Myocyte (in vitro differentiated cells): ENCODE measurements around the gene CHADL. TPM values are rescaled to one million over a fixed set of nuclear protein-coding genes. Genes with fewer than 3 reads are reported as not detected.
A peak's percentile ranks its signal among the peaks of the same experiment; 100 is the strongest.

Experiments used
- DNase-seq: peaks from one replicate; pipeline ENCODE4 v3.0.0-alpha.2; 2012; ENCODE audit warnings: low read depth
- total RNA-seq: library from RNA; depleted of rRNA; stranded (reverse); fragments of >200 nt; gene quantifications from 2 replicates; pipeline ENCODE4 v1.2.3, GENCODE V29; 2014

CHADL gene
- total RNA-seq, 1 donor from 2014 or later: 4.0 TPM

DNA sequence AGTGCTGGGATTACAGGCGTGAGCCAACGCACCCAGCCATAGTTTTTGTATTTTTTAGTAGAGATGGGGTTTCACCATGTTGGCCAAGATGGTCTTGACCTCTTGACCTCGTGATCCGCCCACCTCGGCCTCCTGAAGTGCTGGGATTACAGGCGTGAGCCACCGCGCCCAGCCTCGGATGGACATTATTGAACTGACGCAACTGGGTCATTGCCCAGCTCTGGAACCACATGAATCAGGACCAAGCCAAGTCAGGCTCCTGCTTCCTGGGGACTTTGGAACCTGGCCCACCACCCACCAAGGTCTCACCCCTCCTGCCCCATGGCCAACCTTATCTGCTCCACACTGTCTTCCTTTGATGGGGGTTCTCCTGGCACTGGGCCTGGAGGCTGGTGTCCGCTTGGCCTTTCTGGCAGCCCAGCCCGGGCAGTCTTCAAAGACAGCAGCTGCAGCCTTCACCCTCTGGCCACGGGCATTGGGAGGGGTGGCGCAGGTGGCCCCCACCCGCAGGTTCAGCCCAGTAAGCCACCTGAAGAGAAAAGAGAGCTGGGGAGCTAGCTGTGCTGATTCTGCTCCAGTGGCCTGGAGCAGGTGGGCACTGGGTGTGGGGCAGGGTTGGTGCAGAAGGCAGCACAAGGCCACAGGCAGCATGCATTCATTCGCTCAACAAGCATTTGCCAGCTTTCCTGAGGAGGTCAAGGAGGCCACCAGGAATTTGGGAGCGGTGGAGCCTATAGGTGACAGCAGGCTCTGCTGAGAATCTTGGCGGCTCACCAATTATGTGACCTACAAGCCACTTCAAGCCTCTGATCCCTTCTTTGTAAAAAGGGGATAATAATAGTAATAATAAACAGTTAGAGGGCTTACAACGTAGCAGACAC lies 5.7 kb downstream of the CHADL start:
- no peak for DNase-seq

DNA sequence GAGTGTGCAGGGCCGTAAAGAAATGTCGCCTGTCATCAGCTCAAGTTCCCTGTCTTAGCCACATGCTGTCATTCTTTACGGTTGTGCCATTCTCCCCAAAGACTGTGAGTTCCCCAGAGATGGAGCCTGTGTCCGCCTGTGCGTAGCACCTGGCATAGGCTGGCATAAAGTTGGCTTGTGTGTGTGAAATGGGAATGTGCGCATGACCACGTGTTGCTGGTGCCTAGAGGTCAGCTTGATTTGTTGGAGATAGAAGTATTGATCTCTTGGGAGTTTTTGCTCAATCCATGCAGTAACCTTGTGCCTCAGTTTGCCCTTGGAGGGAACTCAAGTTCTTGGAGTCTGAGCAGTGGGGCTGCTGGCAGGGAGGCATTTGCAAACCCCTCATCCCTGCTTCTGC lies 9.4 kb downstream of the CHADL start:
- no peak for DNase-seq

DNA sequence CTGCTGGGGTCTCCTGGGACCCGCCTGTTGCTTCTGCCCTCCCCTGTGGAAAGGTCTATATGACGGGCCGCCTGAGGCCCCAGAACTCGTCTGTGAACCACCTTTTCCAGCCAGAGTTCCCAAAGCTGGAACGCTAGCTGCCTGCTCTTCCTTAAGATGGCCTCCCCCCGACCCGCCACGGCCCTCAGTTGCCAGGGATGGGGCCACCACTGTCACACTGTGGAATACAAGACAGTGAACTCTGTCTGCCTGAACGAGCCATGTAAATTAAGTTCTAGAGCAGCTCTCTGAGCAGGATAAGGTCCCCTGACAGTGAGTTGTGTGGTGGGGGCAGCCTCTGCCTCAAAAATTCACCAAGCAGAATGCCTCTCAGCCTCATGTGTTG lies 10.3 kb downstream of the CHADL start:
- no peak for DNase-seq

DNA sequence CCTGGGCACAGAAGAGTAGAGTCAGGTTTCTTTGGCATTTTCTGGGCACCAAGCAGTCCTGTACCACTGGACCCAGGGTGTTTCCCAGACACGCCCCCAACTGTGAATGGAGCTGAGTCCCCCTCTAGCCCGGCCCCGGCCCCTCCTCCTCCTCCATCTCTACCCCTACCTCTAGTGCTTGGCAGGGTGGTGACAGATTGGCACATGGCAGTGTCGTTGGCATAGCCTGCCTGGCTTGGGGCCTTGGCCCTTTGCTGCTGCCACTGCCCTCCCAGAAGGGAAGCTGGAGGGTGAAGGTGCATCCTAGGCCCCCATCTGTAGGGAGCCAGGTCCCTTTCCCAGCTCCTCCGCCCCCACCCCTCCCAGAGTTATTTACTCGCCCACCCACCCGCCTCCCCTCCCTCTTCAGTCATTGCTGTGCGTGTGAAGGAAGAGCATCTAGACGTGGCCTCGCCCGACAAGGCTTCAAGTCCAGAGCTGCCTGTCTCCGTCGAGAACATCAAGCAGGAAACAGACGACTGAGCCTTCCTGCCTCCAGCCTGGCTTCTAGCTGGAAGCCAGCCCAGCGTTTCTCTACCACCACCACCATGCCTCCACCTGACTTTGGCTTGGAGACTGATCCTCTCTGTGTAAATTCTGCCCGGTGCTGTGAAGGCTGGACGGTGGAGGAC lies 10.9 kb downstream of the CHADL start:
- no peak for DNase-seq

DNA sequence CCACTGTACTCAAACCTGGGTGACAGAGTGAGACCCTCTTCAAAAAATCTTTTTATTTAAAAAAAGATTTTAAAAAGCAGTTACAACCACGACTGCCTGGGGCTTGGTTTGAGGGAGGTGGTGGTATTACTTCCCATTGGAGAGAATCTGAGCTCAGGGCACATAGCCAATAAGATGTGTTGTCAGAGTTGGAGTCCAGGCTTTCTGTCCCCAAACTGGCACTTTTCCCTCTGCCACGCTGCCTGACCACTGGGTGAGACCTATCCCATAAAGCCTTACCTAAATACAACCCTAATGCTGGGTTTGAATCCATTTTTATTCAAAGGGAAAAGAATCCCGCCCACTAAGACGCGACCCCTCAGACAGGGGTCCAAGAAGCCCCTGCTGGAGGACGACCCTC lies 11.5 kb downstream of the CHADL start:
- no peak for DNase-seq

DNA sequence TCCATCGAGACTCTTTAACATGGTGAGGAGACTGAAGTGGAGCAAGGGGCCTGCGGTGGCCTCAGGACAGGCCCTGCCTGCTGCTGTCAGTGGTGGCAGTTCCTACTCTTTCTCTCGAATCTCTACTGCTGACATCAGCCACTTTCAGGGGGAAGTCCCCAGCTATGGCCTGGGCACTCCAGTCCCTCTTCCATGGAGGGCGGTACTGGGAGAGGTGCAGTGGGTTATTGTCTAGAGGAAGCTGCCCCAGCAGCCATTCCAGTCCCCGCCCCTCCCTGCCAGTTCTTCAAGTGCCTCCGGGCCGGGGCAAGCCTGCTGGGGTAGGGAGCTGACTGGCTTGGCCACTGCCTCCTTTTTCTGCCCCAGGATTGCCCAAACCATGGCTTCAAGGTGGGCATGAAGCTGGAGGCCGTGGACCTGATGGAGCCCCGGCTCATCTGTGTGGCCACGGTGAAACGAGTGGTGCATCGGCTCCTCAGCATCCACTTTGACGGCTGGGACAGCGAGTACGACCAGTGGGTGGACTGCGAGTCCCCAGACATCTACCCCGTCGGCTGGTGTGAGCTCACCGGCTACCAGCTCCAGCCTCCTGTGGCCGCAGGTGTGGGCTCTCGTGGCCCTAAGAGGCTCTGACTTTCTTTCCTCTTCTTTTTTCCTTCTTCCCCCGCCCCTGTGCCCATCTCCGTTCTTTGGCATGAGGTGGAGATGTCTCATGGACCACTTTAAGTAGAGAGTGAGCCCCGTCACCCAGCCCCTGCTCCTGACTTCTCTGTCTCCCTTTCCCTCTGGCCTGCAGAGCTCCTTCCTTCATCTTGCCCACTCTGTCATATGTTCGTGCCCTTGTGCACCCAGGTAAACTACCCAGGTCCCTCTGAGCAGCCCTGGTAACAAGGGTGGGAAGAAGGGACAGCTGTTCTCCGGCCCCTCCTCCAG lies 13.7 kb downstream of the CHADL start:
- no peak for DNase-seq

DNA sequence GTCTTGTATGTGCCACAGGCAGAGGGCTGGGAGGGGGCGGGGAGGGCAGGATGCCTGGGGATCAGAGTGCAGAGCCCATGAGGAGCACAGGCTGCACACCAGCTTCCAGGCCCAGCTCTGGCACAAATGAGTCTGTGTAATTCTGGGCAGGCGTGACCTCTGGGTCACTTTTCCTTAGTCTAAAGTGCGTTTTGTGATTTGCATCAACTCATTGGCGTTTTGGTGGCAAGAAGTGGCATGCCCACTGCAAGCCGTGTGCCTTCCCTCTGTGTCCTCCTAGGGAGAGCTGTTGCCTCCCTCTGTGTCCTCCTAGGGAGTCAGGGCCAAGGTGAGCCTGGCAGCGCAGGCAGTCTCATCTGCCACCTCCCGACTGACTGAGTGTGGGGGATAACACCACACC lies 17.2 kb downstream of the CHADL start:
- DNase-seq: no peak

DNA sequence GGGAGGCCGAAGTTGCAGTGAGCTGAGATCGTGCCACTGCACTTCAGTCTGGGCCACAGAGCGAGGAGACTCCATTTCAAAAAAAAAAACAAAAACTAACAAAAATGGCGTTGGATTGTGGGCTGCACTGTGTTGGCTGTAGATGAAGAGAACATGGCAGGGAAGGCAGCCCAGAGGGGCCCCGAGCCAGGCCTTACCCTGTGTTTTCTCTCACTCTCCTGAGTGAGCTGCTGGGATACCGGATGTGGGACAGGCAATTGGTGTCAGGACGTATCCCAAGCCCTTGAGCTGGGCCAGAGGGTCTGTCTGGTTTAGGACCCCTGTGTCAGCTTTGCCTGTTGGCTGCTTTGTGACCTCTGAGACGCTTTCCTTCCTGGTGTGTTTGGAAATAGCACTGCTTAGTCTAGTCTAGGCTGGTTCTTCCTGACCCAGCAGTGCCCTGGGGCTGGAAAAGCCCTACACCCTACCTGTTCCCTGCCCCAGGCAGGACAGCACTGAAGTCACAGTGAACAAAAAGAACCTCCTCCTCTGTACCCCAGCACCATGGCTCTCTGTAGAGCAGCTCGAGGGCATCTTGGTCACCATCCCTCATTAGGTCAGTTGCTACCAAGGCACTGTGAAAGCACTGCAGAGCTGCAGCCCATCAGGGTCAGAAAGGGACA lies 17.8 kb downstream of the CHADL start:
- DNase-seq: no peak

DNA sequence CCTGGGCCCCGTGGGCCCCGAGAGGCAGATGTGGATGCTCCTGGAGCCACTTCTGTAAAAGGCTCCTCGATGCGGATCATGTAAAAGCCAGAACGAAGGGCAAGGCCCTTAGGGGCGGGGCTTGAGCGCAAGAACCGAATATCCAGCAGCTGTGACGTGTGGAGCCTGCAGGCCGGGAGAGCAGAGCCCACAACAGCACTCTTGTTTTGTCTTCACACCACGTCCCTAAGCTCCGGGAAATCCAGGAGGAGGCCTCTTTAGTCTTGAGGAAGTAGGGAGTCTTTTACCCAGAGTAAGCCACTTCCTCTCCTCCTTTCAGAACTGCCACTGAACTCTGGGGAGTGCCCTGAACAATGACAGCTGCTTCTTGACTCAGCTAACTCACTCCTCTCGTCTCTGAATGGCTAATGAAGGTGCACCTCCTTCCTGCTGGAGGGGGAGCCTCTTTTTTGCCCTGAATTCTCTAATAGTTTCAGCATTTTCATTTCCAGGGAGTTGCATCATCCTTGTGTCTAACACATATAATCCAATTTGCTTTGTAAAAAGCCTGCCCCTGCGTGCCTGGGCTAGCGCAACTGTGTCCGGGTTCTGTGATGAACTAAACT lies 23.1 kb downstream of the CHADL start:
- peak; percentile 81 for DNase-seq

DNA sequence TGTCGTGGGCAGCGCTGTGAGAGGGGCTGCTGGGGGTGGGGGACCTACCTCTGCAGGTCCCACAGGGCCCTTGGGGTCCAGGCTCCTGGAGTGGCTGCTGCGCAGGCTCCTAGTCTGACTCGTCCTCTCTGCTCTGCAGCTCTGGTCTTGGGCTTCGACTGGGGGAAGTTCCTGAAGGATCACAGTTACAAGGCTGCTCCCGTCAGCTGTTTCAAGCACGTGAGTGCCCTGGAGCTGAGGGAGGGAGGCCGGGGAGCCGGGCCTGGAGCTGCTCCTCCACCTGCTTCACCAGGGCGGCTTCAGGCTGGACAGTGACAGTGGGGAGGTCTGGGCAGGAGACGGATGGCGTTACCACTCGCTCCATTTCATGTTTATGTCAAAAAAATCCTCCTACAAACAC lies 23.7 kb downstream of the CHADL start:
- DNase-seq: peak; percentile 80

DNA sequence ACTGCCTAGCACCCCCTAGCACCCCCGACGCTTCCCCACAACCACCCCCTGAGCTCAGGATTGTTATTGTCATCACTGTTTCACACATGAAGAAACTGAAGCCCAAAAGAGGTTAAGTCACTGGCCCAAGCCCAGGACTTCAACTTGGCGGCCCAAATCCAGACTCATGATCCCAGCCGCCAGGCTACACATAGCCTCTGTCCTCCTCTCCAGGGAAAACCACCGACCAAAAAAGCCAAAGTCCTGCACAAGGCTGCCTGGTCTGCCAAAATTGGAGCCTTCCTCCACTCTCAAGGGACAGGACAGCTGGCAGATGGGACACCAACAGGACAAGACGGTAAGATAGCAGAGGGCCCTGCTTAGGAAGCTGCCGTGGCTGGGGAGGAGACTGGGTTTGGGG lies 24.8 kb downstream of the CHADL start:
- peak; percentile 52 for DNase-seq

DNA sequence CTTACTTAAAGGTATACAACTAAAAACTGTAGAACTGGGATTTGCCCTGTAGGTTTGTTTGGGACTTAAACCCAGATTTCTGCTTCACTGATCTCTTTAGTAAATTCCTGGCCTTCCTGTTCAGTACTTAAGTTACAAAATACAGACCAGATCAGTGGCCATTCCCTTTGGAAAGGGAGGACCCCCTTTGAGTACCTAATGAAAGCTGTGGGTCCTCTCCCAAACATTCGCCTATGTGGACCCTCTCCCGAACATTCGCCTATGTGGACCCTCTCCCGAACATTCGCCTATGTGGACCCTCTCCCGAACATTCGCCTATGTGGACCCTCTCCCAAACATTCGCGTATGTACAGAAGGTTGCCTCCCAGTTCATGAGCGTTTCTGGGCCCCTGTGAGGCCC lies 25.3 kb downstream of the CHADL start:
- no peak for DNase-seq

DNA sequence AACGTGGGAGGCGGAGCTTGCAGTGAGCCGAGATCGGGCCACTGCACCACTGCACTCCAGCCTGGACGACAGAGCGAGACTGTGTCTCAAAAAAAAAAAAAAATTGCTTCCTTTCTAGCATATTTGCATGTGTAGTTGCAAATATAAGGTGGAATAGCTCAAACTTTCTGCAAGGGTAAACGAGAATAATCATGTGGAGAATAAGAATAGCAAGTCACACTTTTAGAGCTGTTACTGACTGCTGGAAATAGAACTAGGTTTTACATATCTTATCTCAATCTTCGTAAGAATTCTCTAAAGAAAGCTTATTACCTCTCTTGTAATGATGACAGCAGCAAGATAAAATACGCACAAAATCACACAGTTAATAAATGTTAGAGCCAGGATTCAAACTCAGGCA lies 34.0 kb downstream of the CHADL start:
- no peak for DNase-seq

DNA sequence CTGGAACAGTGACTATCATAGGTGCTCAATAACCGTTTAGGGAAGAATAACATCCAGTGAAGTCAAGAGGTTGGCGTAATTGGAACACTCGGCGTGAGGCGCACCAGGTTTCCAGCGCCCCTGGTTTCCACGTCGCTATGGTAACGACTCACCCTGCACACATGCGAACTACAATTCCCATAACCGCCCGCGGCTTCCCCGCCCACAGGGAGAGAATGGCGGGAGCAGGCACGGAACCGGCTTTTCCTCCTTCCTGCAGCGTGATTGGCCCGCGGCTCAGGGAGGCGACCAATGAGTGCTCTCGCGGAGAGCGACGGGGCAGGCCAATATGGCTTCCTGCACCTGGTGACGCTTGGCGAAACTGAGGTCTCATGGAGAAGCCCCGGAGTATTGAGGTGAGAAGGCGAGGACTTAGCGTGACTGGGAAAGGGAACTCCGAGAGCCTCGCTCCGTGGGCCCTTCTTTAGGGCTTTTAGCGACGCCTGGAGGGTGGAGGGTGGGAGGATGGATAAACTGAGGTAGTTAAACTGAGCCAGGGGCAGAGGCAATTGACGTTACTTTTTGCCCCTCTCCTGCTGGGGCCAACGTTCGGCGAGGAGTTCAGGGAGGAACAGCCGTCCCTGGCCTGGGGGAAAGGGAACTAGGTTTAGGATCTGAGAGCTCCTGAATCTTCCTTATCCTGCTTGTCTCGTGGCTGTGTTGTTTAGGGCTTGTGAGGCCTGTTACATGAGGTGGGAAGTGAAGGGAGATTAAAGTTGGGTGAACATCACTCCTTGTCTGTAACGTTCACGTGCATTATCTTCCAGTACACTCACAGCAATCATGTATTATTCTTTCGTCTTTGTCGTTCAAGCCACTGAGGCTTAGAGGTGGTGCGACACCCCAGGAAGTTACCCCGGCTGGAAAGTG lies 35.5 kb downstream of the CHADL start, which contains the start of gene L3MBTL2:
L3MBTL2 (plus strand) TSS at position 321 of the 909 bp plus-strand sequence; CDS start at position 372, 51 bp downstream.
- peak; percentile 97 for DNase-seq

DNA sequence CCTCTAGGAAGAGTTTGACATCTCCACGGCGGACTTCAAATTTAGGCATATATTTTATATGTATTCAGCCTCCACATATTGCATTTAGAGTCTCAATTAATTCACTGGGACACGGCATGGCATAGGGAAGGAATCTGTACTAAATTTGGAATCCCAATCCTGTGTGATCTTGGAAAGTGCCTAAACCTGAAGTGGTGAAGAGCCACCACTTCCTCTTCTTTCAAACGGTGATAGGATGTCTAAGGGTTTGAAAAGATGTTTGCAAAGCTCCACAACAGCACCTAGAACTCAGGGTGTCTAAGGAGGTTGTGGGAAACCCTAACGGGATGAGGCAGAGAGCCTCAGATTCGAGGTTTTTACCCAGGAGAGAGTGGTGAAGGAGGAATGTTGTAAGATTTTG lies 36.7 kb downstream of the CHADL start:
- no peak for DNase-seq

DNA sequence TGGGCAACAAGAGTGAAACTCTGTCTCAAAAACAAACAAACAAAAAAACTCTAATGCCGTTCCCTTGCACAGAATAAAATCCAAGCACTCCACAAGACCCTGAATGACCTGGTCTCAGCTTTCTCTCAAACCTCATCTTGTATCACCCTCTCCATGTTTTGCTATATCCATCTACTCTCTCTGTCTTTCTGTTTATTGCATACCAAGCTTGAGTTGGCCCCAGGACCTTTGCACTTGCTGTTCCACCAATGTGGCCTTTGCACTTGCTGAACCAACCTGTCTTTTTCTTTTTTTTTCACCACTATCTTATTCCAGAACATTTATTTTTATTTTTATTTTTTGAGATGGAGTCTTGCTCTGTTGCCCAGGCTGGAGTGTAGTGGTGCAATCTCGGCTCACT lies 37.6 kb downstream of the CHADL start:
- no peak for DNase-seq

DNA sequence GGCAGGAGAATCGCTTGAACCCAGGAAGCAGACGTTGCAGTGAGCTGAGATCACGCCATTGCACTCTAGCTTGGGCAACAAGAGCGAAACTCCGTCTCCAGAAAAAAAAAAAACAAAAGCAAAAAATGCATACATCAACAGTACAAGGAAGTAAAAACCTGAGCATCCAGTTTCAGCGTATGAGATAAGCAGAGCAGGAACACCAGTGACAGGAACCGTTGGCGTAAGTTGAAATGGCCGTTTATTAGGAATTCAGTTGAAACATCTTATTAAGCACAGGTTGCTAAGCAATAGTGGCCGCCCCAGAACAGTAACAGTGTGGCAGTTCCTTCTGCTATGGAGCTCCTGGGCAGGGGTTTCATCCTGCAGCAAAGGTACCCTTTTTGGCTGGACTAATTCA lies 39.6 kb downstream of the CHADL start:
- no peak for DNase-seq

DNA sequence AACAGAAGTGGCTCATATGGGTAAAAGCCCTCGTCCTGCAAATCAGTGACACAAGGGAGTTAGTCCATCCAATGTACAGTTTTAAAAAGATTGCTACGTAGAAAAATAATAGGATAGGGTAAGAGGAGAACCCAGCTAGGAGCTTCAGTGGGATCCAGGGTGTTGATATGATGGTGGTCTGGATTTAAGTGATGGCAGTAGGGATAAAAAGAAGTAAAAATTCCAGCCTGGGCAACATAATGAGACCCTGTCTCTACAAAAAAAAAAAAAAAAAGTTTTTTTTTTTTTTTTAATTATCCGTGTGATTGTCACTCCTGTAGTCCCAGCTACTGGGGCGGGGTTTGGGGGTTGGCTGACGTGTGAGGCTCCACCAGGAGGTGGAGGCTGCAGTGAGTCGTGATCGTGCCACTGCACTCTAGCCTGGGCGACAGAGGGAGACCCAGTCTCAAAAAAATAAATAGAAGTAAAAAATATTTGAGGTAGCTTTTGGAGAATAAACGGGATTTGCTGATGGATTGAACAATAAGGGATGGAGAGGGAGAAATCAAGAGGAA lies 42.6 kb downstream of the CHADL start:
- DNase-seq: peak; percentile 30
